Head of caudate nucleus (tissue), 42 donors: ENCODE measurements around the gene PAPPA.

Experiments
- DNase-seq, 42 donors: peaks; one replicate each; pipeline versions ENCODE4 v3.0.0 to v3.0.0-alpha.2; 2020 to 2021; ENCODE audit warnings: mixed read lengths in 7 of 42
- intact Hi-C: fragments of 100-400 bp; cut with DNase I; formaldehyde crosslinking; loops from one replicate; pipeline ENCODE4 v1.15.0; 2022

The PAPPA gene

DNA sequence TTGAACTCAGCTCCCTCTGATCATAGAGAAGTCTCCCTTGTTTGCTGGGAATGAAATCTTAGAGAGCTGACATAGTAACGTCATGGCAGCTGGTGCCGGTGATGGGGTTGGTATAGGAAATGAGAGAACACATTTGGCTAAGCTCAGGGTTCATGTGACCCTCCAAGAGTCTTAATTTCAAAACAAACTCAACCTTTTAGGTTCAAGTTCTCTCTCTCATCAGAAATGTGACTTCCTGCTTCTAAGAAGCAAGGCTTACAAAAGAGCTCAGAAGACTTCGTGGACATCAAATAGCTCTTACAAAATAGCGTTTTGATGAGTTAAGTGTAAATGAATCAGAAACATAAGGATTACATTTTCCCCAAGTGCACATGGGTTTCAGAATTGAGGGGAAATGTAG, 97.3 kb downstream of the PAPPA start:
- intact Hi-C loops, result no loop called here

DNA sequence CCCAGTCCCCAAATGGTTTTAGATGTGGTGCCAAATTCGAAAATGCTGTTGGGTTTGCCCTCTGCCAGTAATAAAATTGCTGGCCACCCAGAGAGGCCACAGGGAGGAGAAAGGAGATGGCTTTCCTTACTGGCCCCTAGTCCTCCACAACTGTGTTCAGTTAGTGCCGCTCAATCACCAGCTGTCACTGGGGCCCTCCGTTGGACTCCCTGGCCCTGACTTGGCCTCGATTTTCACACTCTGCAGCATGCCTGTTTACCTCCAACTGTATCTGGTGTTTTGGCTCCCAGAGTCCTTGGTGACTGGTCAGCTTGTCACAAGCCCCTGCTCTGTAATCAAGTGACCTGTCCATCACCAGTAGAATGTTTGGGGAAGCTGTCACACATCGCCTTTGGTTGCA, 97.8 kb downstream of the PAPPA start:
- no peak for DNase-seq
- intact Hi-C loops, result no loop called here

More for the DNA sequence above, 97.3 kb downstream of the PAPPA start:
- no peak for DNase-seq

DNA sequence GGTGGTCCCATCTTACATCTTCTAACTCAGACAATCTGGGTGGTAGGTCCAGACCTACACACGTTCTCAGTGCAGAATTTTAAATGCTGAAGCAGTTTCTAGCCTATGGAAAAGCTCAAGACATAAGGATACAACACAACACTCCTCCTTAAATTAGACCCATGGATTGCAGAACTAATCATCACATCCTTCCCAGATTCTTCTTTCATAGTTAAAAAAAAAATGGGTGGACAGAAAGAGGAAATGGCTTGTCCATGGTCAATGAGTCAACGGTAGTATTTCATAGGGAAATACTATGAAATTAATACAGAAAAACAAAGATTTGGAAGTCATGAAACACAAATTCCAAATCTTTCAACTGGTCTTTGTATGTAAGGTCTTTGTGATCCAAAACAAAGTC, 106.9 kb downstream of the PAPPA start:
- intact Hi-C loops, result no loop called here
- no peak for DNase-seq

DNA sequence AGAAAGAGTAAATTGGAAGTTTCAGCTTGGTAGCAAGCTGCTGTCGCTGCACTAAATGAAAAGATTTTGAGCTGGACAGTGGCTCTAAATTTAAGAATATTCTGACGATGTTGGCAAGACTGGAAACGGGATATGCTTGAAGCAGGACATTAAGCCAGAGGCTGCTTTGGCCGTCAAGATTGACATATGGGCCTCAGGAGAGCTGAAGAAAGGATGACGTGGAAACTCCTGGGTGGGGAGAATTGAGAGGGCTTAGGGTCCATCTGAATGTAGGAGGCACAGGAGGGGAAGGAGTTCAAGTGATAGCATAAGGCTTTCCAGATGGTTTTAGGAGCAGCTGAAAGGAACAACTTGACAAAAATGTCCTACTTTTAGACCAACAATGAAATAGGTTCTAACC, 108.9 kb downstream of the PAPPA start:
- intact Hi-C loops, result no loop called here
- no peak for DNase-seq

DNA sequence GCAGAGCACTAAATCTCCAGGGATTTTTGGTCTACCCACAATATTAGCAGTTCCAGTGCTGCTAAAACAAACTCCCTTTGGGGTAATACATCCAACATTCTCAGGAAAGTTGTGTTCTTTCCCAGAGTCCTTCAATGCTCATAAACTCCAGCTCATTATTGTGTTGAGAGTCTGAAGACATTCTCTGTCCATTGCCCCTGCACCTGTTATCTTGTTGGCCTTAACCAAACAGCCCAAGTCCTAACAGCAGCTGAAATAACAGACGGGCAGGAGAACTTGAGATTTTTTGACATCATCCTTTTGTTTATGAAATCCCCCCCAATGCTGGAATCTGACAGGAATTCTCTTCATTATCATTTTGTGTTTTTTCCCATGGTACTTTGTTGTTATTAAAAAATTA, 110.8 kb downstream of the PAPPA start:
- intact Hi-C loops, result no loop called here

DNA sequence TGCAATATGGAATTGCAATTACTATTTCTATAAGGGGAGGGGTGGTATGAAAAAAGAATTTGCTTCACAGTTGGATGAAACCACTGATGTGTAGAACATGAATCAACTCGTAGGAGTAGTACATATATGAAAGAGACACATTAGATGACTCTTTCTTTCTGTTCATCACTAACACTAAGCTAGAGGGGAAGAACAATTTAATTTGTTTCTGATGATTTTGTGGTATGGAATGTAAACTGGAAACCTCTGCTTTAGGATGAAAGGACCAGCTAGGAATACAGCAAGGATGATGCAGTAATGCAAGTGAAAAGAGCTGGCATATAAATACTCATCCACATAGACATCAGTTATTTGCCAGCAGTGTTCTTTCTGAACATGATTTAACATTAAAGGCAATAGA, 113.4 kb downstream of the PAPPA start:
- DNase-seq, result no peak
- intact Hi-C loops, result no loop called here

More for the DNA sequence above, 110.8 kb downstream of the PAPPA start:
- DNase-seq, result no peak

DNA sequence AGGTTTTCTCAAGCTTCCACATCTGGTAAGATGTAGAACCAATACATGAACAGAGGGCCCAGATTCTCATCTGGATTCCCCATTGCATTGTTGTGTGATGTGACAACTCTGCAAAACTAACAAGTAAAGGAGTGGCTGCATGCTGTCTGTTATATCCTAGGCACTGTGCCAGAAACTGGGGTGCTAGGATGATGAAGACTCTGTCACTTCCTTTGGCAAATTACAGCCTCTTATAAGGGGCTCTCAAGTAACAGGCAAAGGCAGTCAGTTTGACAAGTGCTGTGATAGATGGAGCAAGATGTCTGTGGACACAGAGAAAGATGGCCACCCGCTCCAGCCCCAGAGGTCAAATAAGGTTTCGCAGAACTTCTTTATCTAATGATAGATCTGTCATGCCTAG, 115.7 kb downstream of the PAPPA start:
- intact Hi-C loops, result no loop called here
- no peak for DNase-seq

DNA sequence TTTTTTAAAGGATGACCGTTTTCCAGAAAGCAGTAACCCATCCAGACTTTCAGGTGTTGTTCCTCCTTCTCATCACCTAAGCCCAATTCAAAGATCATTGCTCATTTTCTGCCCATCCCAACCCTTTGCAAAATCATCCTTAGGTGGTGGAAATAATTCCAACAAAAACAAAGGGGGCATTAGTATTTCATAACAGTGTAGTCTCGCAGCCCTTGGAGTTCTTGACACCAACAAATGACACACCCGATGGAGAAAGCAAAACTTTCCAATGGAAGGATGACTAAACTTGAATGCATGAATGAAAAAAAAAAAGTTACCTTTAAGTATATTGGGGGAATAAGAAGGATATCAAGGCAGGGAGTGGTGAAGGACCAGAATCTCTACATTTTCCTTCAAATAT, 117.0 kb downstream of the PAPPA start:
- DNase-seq, result no peak
- intact Hi-C loops, result no loop called here

DNA sequence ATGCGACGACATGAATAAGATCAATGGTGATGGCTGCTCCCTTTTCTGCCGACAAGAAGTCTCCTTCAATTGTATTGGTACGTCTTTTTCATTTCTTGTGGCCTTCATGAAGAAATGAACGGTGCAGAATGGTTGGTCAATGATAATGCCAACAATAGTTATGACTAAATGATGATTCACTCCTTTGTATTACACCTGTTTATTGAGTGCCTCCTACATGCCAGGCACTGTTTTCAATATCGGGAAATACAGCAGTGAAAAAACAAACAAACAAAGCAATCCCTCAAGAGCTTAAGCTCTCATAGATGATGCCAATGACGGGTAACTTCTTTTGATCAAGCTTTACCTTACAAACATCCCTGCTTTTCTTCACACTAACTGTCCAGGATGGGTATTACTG, 117.7 kb downstream of the PAPPA start:
- no peak for DNase-seq
- intact Hi-C loops, result no loop called here

DNA sequence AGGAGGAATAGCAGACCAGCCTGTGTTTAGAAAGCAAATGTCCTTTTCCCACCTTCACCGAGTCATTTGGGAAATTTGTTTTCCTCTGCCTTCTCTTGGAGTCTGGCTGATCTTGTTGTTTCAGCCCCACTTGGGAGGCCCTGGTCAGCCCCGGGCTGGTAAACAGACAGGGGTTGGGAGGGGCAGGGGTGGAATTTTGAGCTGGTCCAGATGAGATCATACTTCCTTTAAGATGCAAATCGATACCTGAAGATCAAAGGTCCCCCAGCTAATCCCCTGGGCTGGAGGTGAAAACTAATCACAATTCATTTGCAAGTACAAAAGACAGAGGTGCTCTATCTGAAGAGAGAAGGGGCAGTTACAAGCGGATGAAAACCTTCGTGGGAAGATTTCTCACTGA, 118.4 kb downstream of the PAPPA start:
- intact Hi-C loops, result no loop called here
- DNase-seq, result no peak

DNA sequence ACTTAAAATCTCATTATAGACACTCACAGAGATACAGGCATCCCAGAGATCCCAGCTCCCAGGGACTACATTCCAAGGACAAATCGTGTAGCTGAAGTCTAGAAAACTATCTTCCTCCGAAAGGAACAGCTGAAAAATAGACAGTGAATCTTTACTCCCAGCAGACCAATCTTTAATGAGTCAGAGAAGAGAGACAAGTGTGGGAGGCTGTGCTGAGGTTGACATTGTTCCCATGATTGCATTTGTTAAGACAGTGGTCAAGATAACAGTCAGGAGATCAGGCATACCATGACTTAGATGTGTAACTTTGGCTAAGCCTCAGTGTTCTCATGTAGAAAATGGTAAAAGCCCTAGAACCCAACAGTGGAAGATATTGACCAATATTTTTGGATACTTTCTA, 120.7 kb downstream of the PAPPA start:
- no peak for DNase-seq
- intact Hi-C loops, result no loop called here

DNA sequence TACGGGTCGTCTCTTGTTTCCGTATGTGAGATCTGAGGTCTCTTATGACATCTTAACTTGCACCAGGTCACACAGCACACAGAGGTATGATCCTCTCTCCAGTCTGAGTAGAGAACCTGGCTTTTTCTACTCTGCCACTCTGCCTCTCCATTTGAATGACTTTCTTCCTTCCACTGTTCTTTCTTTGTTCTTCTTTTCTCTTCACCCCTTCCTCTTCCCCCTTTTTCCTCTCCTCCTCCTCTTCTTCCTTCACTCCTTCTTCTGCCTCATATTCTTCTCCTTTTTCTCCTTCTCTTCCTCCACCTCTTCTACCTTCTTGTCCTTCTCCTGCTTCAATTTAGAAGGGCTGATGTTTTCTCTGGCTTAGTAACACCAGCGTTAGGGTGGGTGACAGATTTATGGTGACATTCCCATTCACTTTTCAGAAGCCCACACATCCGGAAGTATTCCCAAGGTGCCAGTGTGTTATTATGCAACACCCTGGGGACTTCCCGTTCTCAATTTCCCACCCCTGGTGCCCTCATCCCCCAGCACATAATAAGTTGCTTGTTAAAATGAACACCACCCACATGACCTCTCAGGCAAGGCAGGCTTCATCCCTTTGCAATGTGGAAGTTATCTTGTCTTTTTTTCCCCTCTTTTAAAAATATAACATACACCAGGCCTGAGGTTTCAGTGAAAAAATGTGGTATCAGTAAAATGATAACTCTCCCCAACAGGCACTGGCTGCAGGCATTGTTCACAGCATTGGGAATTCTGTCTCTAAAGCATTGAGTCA, 122.0 kb downstream of the PAPPA start:
- intact Hi-C loops, result no loop called here
- no peak for DNase-seq

DNA sequence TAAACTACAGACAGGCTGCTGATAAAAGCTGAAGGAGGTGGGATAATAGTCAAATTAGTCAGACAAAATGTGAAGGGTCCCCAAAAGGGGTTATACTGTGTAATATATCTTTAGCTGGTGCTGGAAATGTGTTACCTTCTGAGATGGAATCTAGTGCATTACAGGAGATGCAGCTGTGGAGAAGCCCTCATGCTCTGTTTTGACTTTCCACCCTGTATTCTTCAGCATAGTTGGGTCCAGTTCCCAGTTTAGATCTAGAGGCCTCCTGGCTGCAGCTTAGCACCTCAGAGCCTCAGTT, 122.6 kb downstream of the PAPPA start:
- no peak for DNase-seq
- intact Hi-C loops, result no loop called here

DNA sequence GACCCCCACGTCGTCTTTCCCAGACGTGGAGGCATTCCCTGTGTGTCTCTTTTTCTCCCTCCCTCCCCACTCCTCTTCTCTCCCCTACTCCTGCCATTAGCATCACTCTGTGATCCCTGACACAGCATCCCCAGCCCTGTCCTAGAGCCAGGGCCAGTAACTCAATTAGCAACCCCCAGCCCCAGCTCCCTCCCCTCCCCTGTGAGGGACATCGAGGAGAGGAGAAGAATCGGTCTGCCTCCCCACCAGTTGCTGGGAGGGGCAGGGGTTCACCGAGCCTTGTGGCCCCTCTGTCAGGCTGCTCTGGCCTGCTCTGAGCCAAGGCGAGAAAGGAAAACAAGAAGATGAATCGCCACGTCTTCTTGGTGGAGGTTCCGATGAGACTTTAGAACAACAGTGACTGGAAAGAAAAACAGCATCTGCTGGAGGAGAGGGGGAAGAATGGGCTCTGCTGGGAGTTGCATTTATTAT, 123.1 kb downstream of the PAPPA start:
- intact Hi-C loops, result no loop called here
- no peak for DNase-seq

DNA sequence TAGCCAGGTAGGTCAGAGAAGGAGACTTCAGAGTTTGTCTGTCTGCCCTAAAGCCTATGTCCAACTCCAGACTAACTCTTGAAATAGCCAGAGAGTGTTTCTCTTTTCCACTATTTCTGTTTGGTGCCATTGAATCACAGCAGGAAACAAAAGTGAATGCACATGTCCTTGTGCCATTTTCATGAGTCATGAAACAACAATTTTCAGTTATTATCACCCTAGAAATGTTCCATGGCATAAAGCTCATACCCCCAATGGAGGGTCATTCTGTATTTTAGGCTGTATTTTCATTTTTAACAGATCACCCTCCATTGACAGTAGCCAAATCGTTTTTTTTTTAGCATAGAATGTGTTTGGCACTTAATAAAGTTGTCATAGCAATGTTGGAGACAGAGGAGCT, 124.7 kb downstream of the PAPPA start:
- no peak for DNase-seq
- intact Hi-C loops, result no loop called here

DNA sequence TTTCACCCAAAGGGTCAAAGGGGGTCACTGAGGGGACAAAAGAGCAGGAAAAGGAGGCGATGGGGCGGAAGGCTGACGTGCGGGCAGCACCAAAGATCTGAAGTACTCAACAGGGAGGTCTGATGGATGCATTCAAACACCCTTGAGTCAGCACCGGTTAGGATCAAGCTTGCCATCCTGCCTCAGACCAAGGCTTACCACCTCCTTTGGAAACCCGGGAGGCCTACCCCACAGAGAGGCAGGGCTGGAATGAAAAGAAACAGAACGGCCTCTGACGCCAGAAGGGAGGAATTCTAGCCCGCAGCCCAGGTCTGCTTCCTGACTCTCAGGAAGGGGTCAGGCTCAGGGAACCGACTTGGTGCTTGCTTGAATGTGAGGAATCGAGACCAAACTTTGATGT, 125.6 kb downstream of the PAPPA start:
- intact Hi-C loops, result no loop called here
- DNase-seq, result no peak

DNA sequence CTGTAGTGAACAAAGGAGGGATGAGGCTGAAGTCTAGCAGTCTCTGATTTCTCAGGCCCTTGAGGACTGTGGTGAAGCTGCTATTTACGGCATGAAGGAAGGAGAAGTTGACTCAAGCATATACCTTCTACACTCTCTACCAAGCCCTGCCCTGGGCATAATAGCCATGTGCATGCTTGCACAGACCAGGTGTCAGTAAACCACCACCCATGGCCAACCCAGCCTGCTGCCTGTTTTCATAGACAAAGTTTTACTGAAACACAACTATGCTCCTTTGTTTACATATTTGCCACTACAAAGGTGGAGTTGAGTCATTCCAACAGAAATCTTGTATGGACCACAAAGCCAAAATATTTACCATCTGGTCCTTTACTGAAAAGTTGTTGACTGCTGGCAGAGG, 126.9 kb downstream of the PAPPA start:
- intact Hi-C loops, result no loop called here
- no peak for DNase-seq

DNA sequence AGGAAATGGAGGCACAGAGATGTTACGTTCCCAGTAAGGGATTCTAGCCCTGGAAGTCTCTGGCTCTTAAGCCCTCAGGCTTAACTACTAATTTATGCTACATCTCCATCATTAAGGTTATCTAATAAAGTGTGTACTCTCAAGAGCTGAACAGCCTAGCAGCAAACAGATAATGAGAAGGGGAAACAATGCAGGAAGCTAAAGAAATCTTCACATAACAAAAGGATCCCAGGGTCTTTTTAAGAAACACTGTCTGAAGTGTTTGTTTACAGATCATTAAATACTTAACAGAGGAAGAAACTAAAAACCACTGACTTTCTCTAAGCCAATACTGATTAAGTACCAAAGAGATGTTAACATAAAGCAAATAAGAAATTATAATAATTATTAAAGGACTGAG, 129.0 kb downstream of the PAPPA start:
- no peak for DNase-seq
- intact Hi-C loops, result no loop called here

DNA sequence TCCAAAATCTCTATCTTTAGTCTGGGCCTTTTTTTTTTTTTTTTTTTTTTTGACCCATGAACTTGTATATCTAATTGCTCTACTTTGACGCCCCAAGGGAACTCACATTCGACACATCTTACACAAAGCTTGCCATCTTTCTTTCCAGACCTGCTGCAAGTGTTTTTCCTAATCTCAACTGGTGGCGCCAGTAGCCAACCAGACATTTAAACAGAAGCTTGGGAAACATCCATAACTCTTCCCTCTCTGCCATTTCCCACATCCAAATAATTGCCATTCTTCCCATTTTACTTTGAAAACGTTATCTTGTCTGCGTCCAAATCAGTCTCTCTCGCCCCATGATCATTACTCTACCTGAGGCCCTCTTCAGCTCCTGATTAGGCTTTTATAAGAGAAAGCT, 130.9 kb downstream of the PAPPA start:
- DNase-seq, result no peak

DNA sequence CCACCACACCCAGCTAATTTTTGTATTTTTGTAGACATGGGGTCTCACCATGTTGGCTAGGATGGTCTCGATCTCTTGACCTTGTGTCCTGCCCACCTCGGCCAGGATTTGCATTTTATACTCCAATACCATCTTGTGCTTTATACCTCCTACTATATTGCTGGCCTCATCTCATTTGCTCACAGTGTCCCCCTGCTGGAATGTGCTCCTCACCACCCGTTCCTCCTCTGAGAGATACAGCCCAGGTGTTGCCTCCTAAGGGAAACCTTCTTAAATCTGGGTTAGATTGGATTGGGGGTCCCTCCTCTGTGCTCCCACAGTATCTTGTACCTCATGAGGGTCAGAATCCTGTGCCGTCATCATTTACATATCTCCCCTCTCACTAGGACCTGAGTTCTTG, 131.7 kb downstream of the PAPPA start:
- intact Hi-C loops, result no loop called here
- DNase-seq, result no peak

More for the DNA sequence above, 130.9 kb downstream of the PAPPA start:
- intact Hi-C loops, result no loop called here

DNA sequence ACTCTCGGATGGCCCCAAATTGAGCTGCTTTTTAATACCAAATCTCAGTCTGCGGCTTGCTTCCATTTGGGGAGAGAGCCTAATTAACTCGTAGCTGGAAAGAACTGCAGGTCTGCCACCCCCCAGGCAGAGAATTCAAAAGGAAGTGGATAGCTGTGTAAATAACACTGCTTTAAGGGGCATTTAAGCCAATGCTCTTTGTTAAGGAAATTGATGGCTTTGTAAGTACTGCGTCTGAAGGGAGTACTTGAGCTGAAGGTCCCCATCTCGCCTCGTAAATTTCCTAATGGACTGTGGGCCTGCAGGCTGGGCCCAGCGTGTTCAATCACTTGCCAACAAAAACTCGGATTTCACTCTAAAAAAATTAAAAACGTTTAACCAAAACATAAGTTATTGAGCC, 132.7 kb downstream of the PAPPA start:
- DNase-seq, result no peak

DNA sequence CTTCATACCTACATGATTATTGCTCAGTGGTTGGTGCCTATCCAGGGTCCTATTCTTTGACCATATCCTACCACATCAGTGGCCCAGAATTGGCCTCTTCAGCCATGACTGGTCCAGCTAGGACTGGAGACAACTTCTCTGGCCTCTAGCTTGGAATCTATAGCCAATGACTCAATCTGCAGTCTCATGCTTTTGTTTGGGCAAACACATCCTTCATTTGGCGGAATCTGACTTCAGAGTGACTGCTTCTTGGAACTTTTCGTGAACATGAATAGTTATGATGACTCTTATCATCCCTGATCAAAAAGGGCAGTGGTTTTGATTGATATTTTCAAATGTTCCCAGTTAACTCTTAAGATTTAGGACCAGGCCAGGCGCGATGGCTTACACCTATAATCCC, 134.1 kb downstream of the PAPPA start:
- DNase-seq, result no peak
- intact Hi-C loops, result no loop called here

More for the DNA sequence above, 132.7 kb downstream of the PAPPA start:
- intact Hi-C loops, result no loop called here
